Osteocyte (in vitro differentiated cells): ENCODE measurements around the gene ZC3H6. TPM values are rescaled to one million over a fixed set of nuclear protein-coding genes. Genes with fewer than 3 reads are reported as not detected.

Source experiments
- DNase-seq: peaks from one replicate; pipeline ENCODE4 v3.0.0; 2021; ENCODE audit warnings: mixed read lengths; ENCODE audit not compliant: unreplicated experiment; ENCODE audit errors: extremely low spot score
- H3K27ac Mint-ChIP-seq: one replicate; pipeline ENCODE4 v1.8.0; 2021; ENCODE audit warnings: mild to moderate bottlenecking, mixed read lengths; ENCODE audit not compliant: unreplicated experiment
- H3K27me3 Mint-ChIP-seq: one replicate; pipeline ENCODE4 v1.8.0; 2021; ENCODE audit warnings: mixed read lengths; ENCODE audit not compliant: unreplicated experiment
- H3K36me3 Mint-ChIP-seq: one replicate; pipeline ENCODE4 v1.8.0; 2021; ENCODE audit warnings: mixed read lengths; ENCODE audit not compliant: unreplicated experiment
- H3K4me1 Mint-ChIP-seq: one replicate; pipeline ENCODE4 v1.8.0; 2021; ENCODE audit warnings: mixed read lengths; ENCODE audit not compliant: unreplicated experiment
- H3K4me3 Mint-ChIP-seq: one replicate; pipeline ENCODE4 v1.8.0; 2021; ENCODE audit warnings: mild to moderate bottlenecking, moderate library complexity, mixed read lengths; ENCODE audit not compliant: unreplicated experiment
- H3K9me3 Mint-ChIP-seq: one replicate; pipeline ENCODE4 v1.8.0; 2021; ENCODE audit warnings: mixed read lengths; ENCODE audit not compliant: unreplicated experiment
- total RNA-seq: library from RNA; stranded (reverse); gene quantifications from 2 replicates; pipeline ENCODE4 v1.2.1, GENCODE V29; 2021
- TF ChIP-seq, protein P1 (sequence below): fragments of 200-600 bp; sonication (generic); IDR thresholded peaks from 2 replicates; pipeline ENCODE4 v1.5.0; 2021; ENCODE audit warnings: antibody characterized with exemption, mild to moderate bottlenecking, moderate library complexity

Gene ZC3H6
- total RNA-seq, 1 donor from 2014 or later = 8.2 TPM

DNA sequence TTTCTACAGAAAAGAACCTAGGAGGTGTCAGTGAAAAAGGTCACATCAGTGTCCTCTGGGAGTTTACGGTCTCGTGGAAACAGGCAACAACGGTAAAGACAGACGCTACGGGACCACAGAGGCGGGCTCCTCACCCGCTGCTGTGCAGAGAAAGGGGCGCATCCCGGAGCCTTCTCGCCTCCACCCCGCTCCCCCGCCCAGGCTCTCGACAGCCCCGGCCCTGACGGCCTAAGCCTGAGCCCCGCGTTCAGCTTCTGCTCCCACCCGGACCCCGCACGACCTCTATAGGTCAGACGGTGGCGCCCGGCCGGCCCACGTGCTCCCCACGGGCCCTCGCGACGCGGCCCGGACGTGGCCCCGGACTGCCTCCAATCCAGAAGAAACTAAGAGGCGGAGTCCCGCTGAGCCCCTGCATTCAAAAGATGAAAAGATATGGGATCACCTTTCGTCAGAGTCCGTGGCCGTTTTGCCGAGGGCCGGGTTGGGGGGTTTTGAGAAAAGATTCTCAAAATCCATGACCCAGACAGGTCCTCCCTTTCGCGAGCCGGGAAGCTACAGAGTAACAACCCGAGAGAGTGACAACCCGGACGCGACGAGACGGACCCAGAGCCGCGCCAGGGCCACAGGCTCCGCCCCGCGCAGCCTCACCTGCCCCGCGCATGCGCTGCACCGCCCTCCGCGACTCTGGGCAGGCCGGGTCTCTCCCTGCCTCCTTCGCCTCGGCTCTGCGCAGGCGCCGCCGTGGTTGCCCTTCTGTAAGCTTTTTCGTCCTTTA is 20.7 kb upstream of the ZC3H6 start, which contains the start of gene ZC3H8:
ZC3H8 (minus strand) TSS at position 577 of the 775 bp plus-strand sequence; CDS start at position 516, 61 bp downstream.
- TF ChIP-seq, protein P1, sequence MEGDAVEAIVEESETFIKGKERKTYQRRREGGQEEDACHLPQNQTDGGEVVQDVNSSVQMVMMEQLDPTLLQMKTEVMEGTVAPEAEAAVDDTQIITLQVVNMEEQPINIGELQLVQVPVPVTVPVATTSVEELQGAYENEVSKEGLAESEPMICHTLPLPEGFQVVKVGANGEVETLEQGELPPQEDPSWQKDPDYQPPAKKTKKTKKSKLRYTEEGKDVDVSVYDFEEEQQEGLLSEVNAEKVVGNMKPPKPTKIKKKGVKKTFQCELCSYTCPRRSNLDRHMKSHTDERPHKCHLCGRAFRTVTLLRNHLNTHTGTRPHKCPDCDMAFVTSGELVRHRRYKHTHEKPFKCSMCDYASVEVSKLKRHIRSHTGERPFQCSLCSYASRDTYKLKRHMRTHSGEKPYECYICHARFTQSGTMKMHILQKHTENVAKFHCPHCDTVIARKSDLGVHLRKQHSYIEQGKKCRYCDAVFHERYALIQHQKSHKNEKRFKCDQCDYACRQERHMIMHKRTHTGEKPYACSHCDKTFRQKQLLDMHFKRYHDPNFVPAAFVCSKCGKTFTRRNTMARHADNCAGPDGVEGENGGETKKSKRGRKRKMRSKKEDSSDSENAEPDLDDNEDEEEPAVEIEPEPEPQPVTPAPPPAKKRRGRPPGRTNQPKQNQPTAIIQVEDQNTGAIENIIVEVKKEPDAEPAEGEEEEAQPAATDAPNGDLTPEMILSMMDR = no peak
- DNase-seq = peak; percentile 98
- no peaks in the 10 kb centered on the region for H3K9me3 Mint-ChIP-seq
- peaks cover 1% of the 10 kb centered on the region for H3K36me3 Mint-ChIP-seq
- H3K27me3 Mint-ChIP-seq = no peaks in the 10 kb centered on the region
- peak within 1 kb of the TSS; percentile 84 for H3K4me3 Mint-ChIP-seq
- H3K27ac Mint-ChIP-seq = peak within 1 kb of the TSS; percentile 76
- peaks cover 11% of the 10 kb centered on the region for H3K4me1 Mint-ChIP-seq

DNA sequence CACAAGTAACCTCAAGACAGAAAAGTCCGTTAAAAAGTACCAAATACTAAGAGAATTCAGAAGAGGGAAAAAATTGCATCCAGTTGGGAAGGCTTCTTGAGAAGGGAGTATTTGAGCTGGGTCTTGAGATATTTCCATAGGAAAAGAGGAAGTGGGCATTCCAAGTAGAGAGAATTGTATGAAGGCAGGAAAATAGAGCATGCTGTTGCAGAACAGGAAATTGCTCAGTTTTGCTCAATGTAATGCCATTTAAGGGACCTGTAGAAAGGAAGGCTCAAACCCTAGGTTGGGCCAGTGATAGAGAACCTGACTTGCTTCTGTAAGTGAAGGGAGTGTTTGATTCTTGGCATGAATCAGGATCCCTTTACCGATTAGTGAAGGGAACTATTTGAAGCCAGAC is 19.5 kb upstream of the ZC3H6 start:
- no peaks in the 10 kb centered on the region for H3K9me3 Mint-ChIP-seq
- H3K36me3 Mint-ChIP-seq = no peaks in the 10 kb centered on the region
- TF ChIP-seq, protein P1 = no peak
- H3K4me1 Mint-ChIP-seq = peaks cover 13% of the 10 kb centered on the region
- no peak for DNase-seq
- H3K4me3 Mint-ChIP-seq = peak overlapping the region; percentile 84
- no peaks in the 10 kb centered on the region for H3K27me3 Mint-ChIP-seq
- no peak overlapping the region for H3K27ac Mint-ChIP-seq

DNA sequence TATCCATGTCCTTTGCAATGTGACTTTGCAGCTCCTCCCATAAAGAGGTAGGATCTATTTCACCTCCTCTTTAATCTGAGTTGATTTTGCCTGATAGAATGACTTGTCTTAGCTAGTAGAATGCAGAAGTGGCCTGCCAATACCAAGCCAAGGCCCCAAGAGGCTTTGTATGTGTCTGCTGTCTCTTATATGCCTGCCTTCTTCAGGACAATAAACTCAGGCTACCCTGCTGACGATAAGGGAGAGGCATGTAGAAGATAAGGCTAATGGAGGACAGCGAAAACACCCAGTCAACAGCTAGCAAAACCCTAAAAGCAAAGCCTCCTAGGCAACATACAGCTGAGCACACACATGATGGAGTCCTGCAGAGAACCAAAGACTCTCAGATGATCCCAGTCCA is 18.7 kb upstream of the ZC3H6 start:
- Mint-ChIP-seq H3K4me3 (no peak overlapping the region), H3K9me3 (no peaks in the 10 kb centered on the region), H3K36me3 (no peaks in the 10 kb centered on the region), H3K27ac (no peak overlapping the region), H3K27me3 (no peaks in the 10 kb centered on the region), H3K4me1 (peaks cover 13% of the 10 kb centered on the region)
- TF ChIP-seq, protein P1 = no peak
- DNase-seq = no peak

DNA sequence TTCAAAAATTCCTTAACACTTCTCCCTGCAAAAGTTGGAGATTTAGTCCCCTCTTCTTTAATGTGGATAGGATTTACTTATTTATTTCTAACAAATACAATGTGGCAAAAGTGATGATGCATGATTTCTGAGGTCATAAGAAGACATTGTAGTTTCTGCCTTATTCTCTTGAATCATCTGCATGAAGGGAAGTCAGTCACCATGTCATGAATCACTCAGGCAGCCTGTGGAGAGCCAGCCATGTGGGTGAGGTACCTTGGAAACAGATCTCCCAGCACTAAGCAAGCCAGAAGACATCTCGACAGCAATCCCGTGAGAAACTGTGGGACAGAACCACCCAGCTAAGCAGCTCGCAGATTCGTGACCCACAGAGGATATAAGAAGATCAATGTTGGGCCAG is 17.8 kb upstream of the ZC3H6 start:
- H3K4me3 Mint-ChIP-seq = no peak overlapping the region
- TF ChIP-seq, protein P1 = no peak
- H3K4me1 Mint-ChIP-seq = peaks cover 13% of the 10 kb centered on the region
- no peaks in the 10 kb centered on the region for H3K9me3 Mint-ChIP-seq
- no peaks in the 10 kb centered on the region for H3K36me3 Mint-ChIP-seq
- DNase-seq = no peak
- H3K27me3 Mint-ChIP-seq = no peaks in the 10 kb centered on the region
- no peak overlapping the region for H3K27ac Mint-ChIP-seq

DNA sequence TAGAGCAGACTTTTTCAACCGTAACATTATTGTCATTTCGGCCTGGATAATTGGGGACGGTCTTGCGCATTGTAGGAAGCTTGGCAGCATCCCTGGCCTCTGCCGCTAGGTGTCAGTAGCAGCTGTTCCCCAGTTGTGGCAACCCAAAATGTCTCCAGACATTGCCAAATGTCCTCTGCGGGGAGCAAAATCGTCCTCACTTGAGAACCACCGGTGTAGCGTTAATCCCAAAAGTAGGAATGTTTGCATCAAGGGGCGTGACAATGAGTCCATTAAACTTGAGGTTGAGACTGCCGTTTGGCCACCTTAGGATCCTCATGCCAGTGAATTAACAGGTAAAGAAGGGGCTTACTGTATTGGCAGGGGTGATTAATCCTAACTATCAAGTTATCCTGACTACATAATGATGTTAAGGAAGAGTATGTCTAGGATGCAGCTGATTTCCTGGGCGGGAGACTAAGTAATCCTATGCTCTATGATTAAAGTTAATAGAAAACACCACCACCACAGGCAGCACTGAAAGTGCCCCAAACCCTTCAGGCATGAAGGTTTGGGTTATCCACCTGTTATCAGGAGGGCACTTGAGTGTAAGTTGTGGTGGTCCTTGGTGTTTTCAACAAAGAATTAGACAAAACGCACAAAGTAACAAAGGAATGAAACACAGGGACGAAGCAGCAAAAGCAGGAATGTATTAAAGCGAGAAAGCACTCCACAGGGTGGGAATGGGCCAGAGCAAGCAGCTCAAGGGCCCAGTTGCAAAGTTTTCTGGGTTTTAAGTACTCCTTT is 15.7 kb upstream of the ZC3H6 start:
- H3K9me3 Mint-ChIP-seq = no peaks in the 10 kb centered on the region
- peaks cover under 1% of the 10 kb centered on the region for H3K27me3 Mint-ChIP-seq
- peak; percentile 90 for DNase-seq
- TF ChIP-seq, protein P1 = peak; percentile 97
- H3K27ac Mint-ChIP-seq = no peak overlapping the region
- peak overlapping the region; percentile 39 for H3K4me3 Mint-ChIP-seq
- no peaks in the 10 kb centered on the region for H3K36me3 Mint-ChIP-seq
- peaks cover 6% of the 10 kb centered on the region for H3K4me1 Mint-ChIP-seq
